Osteoblast (primary cell): ENCODE data around the gene IRF3. TPM values are rescaled to one million over a fixed set of nuclear protein-coding genes. Genes with fewer than 3 reads are reported as not detected.

ENCODE experiments used
- DNase-seq: peaks from one replicate; pipeline ENCODE4 v3.0.0; 2011; ENCODE audit warnings: low spot score, mixed read lengths; ENCODE audit not compliant: insufficient read length; ENCODE audit errors: missing footprints
- H2AFZ ChIP-seq: 2 replicates; pipeline ENCODE4 v1.6.0; 2011; ENCODE audit warnings: mild to moderate bottlenecking, low read length
- H3K27ac ChIP-seq: 2 replicates; pipeline ENCODE4 v1.5.1; 2011; ENCODE audit warnings: mild to moderate bottlenecking, low read depth, low read length, moderate library complexity
- H3K27me3 ChIP-seq: 2 replicates; pipeline ENCODE4 v1.6.0; 2012; ENCODE audit warnings: mild to moderate bottlenecking, control low read depth, inconsistent platforms, low read length, moderate library complexity; ENCODE audit not compliant: insufficient read depth
- H3K36me3 ChIP-seq: 2 replicates; pipeline ENCODE4 v1.5.1; 2011; ENCODE audit warnings: mild to moderate bottlenecking, low read length, control low read depth, moderate library complexity; ENCODE audit not compliant: insufficient read depth
- H3K4me1 ChIP-seq: 2 replicates; pipeline ENCODE4 v1.5.1; 2011; ENCODE audit warnings: mild to moderate bottlenecking, low read length, control low read depth, moderate library complexity; ENCODE audit not compliant: insufficient read depth
- H3K4me2 ChIP-seq: 2 replicates; pipeline ENCODE4 v1.6.0; 2011; ENCODE audit warnings: mild to moderate bottlenecking, low read length; ENCODE audit not compliant: insufficient read depth
- H3K4me3 ChIP-seq: fragments of 200-600 bp; sonication (generic); 3 replicates; pipeline ENCODE4 v1.5.1; 2012; ENCODE audit warnings: mild to moderate bottlenecking, low read length, inconsistent platforms; ENCODE audit not compliant: insufficient read depth
- H3K79me2 ChIP-seq: 2 replicates; pipeline ENCODE4 v1.6.0; 2012; ENCODE audit warnings: mild to moderate bottlenecking, low read length, control low read depth, inconsistent platforms; ENCODE audit not compliant: insufficient read depth
- H3K9me3 ChIP-seq: 2 replicates; pipeline ENCODE4 v1.5.1; 2011; ENCODE audit warnings: low read depth, low read length, control low read depth
- H4K20me1 ChIP-seq: 2 replicates; pipeline ENCODE4 v1.6.0; 2012; ENCODE audit warnings: mild to moderate bottlenecking, low read length, control low read depth; ENCODE audit not compliant: insufficient read depth
- total RNA-seq: library from RNA; depleted of rRNA; stranded (reverse); fragments of >200 nt; gene quantifications from 2 replicates; pipeline ENCODE4 v1.2.3, GENCODE V29; 2012
- TF ChIP-seq, protein P1 (sequence below): IDR thresholded peaks from 2 replicates; pipeline ENCODE4 v1.5.1; 2011; ENCODE audit warnings: mild to moderate bottlenecking, low read depth, low read length, moderate library complexity; ENCODE audit errors: extremely low read depth

Gene IRF3
- total RNA-seq, 1 donor = 48.5 TPM

DNA sequence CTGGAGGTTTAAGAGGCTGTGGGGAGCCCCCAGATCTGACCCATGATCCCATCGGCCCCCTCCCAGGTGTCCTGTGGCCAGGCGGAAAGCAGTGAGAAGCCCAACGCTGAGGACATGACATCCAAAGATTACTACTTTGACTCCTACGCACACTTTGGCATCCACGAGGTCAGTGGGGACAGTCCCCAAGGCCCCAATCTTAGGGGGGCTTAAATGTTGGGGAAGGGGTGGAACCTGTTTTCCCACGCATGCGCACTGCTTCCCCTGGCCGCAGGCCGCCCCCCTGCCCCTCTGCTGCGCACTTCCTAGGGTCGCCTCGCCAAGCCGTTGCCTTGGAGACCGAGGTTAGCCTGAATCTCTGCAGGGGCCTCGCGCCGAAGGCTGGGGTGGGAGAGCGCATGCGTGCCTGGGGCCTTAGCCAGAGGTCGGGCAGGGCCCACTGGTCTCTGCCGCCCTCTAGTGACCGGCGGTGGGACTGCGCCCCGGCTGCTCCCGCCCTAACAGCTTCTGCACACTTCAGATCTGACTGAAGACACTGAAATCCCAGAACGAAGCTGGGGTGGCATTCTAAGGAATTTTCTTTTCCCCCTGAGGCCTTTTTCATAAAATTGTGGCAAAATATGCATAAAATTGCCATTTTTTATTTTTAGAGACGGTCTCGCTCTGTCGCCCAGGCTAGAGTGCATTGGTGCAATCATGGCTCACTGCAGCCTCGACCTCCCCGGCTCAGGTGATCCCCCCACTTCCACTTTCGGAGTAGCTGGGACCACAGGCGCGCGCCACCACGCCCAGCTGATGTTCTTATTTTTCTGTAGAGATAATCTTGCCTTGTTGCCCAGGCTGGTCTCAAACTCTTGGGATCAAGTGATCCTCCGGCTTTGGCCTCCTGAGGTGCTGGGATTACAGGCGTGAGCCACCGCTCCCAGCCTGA, 15.0 kb upstream of the IRF3 start:
- Histone ChIP-seq H3K4me1 (peaks cover 25% of the 10 kb centered on the region), H4K20me1 (peaks cover 41% of the 10 kb centered on the region), H3K27me3 (no peaks in the 10 kb centered on the region), H3K36me3 (peaks cover 37% of the 10 kb centered on the region), H3K4me2 (peak overlapping the region; percentile 68), H3K27ac (peak overlapping the region; percentile 61), H3K9me3 (no peaks in the 10 kb centered on the region), H2AFZ (no peak overlapping the region), H3K4me3 (peak overlapping the region; percentile 56), H3K79me2 (peaks cover 49% of the 10 kb centered on the region)
- TF ChIP-seq, protein P1, sequence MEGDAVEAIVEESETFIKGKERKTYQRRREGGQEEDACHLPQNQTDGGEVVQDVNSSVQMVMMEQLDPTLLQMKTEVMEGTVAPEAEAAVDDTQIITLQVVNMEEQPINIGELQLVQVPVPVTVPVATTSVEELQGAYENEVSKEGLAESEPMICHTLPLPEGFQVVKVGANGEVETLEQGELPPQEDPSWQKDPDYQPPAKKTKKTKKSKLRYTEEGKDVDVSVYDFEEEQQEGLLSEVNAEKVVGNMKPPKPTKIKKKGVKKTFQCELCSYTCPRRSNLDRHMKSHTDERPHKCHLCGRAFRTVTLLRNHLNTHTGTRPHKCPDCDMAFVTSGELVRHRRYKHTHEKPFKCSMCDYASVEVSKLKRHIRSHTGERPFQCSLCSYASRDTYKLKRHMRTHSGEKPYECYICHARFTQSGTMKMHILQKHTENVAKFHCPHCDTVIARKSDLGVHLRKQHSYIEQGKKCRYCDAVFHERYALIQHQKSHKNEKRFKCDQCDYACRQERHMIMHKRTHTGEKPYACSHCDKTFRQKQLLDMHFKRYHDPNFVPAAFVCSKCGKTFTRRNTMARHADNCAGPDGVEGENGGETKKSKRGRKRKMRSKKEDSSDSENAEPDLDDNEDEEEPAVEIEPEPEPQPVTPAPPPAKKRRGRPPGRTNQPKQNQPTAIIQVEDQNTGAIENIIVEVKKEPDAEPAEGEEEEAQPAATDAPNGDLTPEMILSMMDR = peak; percentile 97
- peak; percentile 100 for DNase-seq

DNA sequence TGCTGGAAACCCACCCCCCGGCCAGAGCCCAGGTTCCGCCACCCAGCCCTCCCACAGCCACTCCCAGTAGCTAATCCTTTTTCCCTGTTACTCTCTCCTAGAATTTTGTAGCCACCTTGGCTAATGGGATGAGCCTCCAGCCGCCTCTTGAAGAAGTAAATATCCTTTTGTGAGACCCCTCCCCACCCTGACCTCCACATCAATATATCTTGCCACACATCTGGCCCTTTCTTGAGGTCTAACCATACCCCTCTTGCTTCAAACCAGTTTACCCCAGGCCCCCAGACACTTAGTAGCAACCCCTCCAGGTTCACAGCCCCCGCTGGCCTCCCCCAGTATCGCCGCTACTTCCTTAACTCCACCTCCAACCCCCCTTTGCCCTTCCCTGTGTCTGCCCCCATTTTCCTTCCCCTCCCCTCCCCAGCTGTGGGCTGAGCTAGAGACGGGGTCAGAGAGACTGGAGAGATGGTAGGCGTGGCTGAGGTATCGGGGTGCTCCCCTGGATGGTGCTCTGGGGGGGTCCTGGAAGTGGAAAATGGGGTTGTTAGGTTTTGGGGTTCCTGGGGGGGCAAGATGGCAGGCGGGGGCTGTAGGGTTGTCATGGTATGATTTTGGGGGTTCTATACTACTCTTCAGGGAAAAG, 14.2 kb upstream of the IRF3 start:
- peaks cover 29% of the 10 kb centered on the region for H3K36me3 ChIP-seq
- H2AFZ ChIP-seq = no peak overlapping the region
- H3K4me1 ChIP-seq = peaks cover 25% of the 10 kb centered on the region
- H3K9me3 ChIP-seq = no peaks in the 10 kb centered on the region
- H3K4me3 ChIP-seq = peak overlapping the region; percentile 56
- peak overlapping the region; percentile 68 for H3K4me2 ChIP-seq
- peak overlapping the region; percentile 61 for H3K27ac ChIP-seq
- peaks cover 40% of the 10 kb centered on the region for H4K20me1 ChIP-seq
- TF ChIP-seq, protein P1 = no peak
- no peaks in the 10 kb centered on the region for H3K27me3 ChIP-seq
- DNase-seq = peak; percentile 66
- H3K79me2 ChIP-seq = peaks cover 49% of the 10 kb centered on the region

DNA sequence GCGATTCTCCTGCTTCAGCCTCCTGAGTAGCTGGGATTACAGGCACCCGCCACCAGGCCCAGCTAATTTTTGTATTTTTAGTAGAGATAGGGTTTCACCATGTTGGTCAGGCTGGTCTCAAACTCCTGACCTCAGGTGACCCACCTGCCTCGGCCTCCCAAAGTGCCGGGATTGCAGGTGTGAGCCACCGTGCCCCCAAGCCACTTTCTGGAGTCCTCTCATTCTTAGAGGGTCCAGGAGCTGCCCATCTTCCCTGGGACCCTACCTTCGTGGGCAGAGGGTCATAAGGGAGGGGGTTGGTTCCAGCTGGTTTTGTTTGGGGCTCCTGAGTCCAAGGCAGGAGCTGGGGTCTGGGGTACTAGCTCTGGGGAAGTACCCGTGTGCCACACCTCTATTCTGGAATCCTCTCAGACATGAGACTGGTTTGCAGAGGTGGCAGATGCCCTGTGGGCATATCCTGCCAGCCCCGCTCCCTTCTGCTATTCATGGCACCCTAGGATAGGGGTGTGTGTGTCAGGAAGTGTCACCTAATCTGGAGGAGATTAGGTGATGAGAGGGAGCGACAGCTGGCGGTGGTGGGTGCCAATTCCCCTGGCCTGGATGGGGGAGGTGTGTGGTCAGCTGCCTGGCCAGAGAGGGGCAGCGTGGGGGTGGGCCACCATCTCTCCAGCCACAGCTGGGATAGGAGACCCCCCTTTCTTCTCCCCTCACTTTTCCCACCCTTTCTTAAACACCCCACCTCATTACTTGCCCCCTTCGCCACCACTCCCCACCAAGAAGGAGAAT, 13.5 kb upstream of the IRF3 start:
- Histone ChIP-seq H3K79me2 (peaks cover 49% of the 10 kb centered on the region), H3K4me2 (no peak overlapping the region), H3K36me3 (peaks cover 23% of the 10 kb centered on the region), H2AFZ (no peak overlapping the region), H3K27ac (no peak overlapping the region), H3K4me1 (peaks cover 25% of the 10 kb centered on the region), H3K27me3 (no peaks in the 10 kb centered on the region), H3K9me3 (no peaks in the 10 kb centered on the region), H4K20me1 (peaks cover 37% of the 10 kb centered on the region), H3K4me3 (no peak overlapping the region)
- peak; percentile 79 for DNase-seq
- TF ChIP-seq, protein P1 = no peak
